A673 (cell line): ENCODE results near the gene EXOG. TPM values are rescaled to one million over a fixed set of nuclear protein-coding genes. Genes with fewer than 3 reads are reported as not detected.

Experiments used
- BruUV-seq: library from RNA; stranded (reverse); fragments of 400-500 nt; replicated peaks from 2 replicates; lab custom pipeline; 2021; lab: Mats Ljungman, UMichigan
- CTCF ChIA-PET: fragments of 300-600 bp; sonication (Branson Sonifier 250); formaldehyde crosslinking; loops from one replicate; lab custom pipeline; 2022; ENCODE audit warnings: antibody characterized with exemption; lab: Charles Lee
- POLR2A ChIA-PET: fragments of 300-600 bp; sonication (Branson Sonifier 250); formaldehyde crosslinking; loops from one replicate; lab custom pipeline; 2022; ENCODE audit warnings: antibody characterized with exemption; ENCODE audit not compliant: low non-redundant PET; lab: Charles Lee
- DNase-seq: peaks from one replicate; pipeline ENCODE4 v3.0.0-alpha.2; 2015; ENCODE audit warnings: low spot score
- H3K27ac ChIP-seq: fragments of 200-600 bp; sonication (generic); 2 replicates; pipeline ENCODE4 v1.5.1; 2016; ENCODE audit warnings: mixed run types, low read depth, mild to moderate bottlenecking, mixed read lengths, antibody characterized with exemption, low read length; ENCODE audit not compliant: poor library complexity, severe bottlenecking
- H3K27me3 ChIP-seq: fragments of 200-600 bp; sonication (generic); replicated peaks from 2 replicates; pipeline ENCODE4 v1.6.1; 2017; ENCODE audit warnings: mixed run types, low read depth, mild to moderate bottlenecking, mixed read lengths, antibody characterized with exemption, low read length; ENCODE audit not compliant: insufficient read depth, poor library complexity
- H3K36me3 ChIP-seq: fragments of 200-600 bp; sonication (generic); 2 replicates; pipeline ENCODE4 v1.6.1; 2016; ENCODE audit warnings: mixed run types, mild to moderate bottlenecking, mixed read lengths, antibody characterized with exemption, low read length; ENCODE audit not compliant: insufficient read depth, poor library complexity, severe bottlenecking
- H3K4me1 ChIP-seq: fragments of 200-600 bp; sonication (generic); 2 replicates; pipeline ENCODE4 v1.6.1; 2017; ENCODE audit warnings: mixed run types, mild to moderate bottlenecking, mixed read lengths, antibody characterized with exemption, low read length; ENCODE audit not compliant: insufficient read depth, poor library complexity, severe bottlenecking
- H3K4me3 ChIP-seq: fragments of 200-600 bp; sonication (generic); 2 replicates; pipeline ENCODE4 v1.5.1; 2016; ENCODE audit warnings: low read depth, mixed run types, mild to moderate bottlenecking, mixed read lengths, low read length; ENCODE audit not compliant: poor library complexity, severe bottlenecking
- H3K9me3 ChIP-seq: fragments of 200-600 bp; sonication (generic); 2 replicates; pipeline ENCODE4 v1.6.1; 2016; ENCODE audit warnings: mixed run types, low read depth, mild to moderate bottlenecking, mixed read lengths, antibody characterized with exemption, low read length; ENCODE audit not compliant: poor library complexity, severe bottlenecking
- EZH2 ChIP-seq: fragments of 200-600 bp; sonication (generic); IDR thresholded peaks from 2 replicates; pipeline ENCODE4 v1.6.1; 2017; ENCODE audit warnings: borderline replicate concordance, low read depth, mild to moderate bottlenecking, mixed read lengths, antibody characterized with exemption, low read length; ENCODE audit not compliant: poor library complexity, severe bottlenecking
- intact Hi-C: fragments of 100-400 bp; cut with micrococcal nuclease; formaldehyde crosslinking; loops from one replicate; pipeline ENCODE4 v1.10.0; 2022; ENCODE audit not compliant: unreplicated experiment
- total RNA-seq: library from RNA; stranded (reverse); gene quantifications from 2 replicates; pipeline ENCODE4 v1.2.3, GENCODE V29; 2021
- TF ChIP-seq, protein P1 (sequence below): fragments of 300-800, 200-600 bp; sonication (generic); conservative IDR thresholded peaks from 2 replicates; pipeline ENCODE4 v1.5.1; 2017; ENCODE audit warnings: low read depth, mild to moderate bottlenecking, antibody characterized with exemption, low read length, moderate library complexity, mixed read lengths

Gene EXOG
- total RNA-seq, 1 experiment from 2014 or later = 12.4 TPM

GRCh38 chr3:38548154-38548931 is 52.2 kb downstream of the EXOG start:
- H3K36me3 ChIP-seq = no peaks in the 10 kb centered on the region
- ChIA-PET POLR2A (no interaction called here), CTCF (no interaction called here)
- H3K4me1 ChIP-seq = no peaks in the 10 kb centered on the region
- BruUV-seq = no TSS peak
- H3K27me3 ChIP-seq = no peaks in the 10 kb centered on the region
- no peak overlapping the region for H3K4me3 ChIP-seq
- TF ChIP-seq EZH2 = no peak
- TF ChIP-seq, protein P1, sequence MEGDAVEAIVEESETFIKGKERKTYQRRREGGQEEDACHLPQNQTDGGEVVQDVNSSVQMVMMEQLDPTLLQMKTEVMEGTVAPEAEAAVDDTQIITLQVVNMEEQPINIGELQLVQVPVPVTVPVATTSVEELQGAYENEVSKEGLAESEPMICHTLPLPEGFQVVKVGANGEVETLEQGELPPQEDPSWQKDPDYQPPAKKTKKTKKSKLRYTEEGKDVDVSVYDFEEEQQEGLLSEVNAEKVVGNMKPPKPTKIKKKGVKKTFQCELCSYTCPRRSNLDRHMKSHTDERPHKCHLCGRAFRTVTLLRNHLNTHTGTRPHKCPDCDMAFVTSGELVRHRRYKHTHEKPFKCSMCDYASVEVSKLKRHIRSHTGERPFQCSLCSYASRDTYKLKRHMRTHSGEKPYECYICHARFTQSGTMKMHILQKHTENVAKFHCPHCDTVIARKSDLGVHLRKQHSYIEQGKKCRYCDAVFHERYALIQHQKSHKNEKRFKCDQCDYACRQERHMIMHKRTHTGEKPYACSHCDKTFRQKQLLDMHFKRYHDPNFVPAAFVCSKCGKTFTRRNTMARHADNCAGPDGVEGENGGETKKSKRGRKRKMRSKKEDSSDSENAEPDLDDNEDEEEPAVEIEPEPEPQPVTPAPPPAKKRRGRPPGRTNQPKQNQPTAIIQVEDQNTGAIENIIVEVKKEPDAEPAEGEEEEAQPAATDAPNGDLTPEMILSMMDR = no peak
- no peak for DNase-seq
- intact Hi-C loops = no loop called here
- no peaks in the 10 kb centered on the region for H3K9me3 ChIP-seq
- no peak overlapping the region for H3K27ac ChIP-seq

DNA sequence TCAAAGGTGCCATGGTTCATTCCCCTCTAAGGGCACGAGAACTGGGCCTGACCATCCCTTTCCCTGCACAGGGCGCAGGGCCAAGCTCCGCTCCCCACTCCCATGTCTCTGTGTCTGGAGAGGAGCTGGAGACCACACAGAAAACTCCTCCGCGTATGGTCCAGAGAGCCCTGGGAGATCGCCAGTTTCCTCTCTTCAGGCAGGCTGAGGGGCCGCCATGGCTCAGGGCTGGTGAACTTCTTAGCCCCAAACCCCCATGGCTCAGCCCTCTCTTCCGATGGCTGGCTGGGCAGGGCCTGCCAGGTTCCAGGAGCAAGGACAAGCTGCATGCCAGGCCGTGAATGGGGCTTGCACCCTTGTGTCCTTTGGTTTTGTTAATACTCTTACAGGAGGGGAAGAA is 52.9 kb downstream of the EXOG start:
- BruUV-seq = no TSS peak
- intact Hi-C loops = no loop called here
- POLR2A ChIA-PET = no interaction called here
- no peaks in the 10 kb centered on the region for H3K36me3 ChIP-seq
- H3K9me3 ChIP-seq = no peaks in the 10 kb centered on the region
- no peaks in the 10 kb centered on the region for H3K27me3 ChIP-seq
- no peak overlapping the region for H3K27ac ChIP-seq
- CTCF ChIA-PET = no interaction called here
- no peaks in the 10 kb centered on the region for H3K4me1 ChIP-seq
- DNase-seq = no peak
- TF ChIP-seq, protein P1 = no peak
- no peak for TF ChIP-seq EZH2
- no peak overlapping the region for H3K4me3 ChIP-seq

- no peaks in the 10 kb centered on the region for H3K4me1 ChIP-seq
- DNase-seq = no peak
- no peaks in the 10 kb centered on the region for H3K9me3 ChIP-seq
- H3K27ac ChIP-seq = no peak overlapping the region
- intact Hi-C loops = no loop called here
- ChIA-PET CTCF (no interaction called here), POLR2A (no interaction called here)
- H3K27me3 ChIP-seq = no peaks in the 10 kb centered on the region
- BruUV-seq = no TSS peak
- no peaks in the 10 kb centered on the region for H3K36me3 ChIP-seq
- H3K4me3 ChIP-seq = no peak overlapping the region
- TF ChIP-seq, protein P1 = no peak
- TF ChIP-seq EZH2 = no peak
Observed at GRCh38 chr3:38549486-38549885, 53.3 kb downstream of the EXOG start.
